Measurements from ENCODE around the gene TBX10.
"Not testable (repeated sequence)": the region's sequence is repeated elsewhere in the genome, so short reads cannot be mapped to it uniquely, and the experiment has no call there.

TBX10 gene

DNA sequence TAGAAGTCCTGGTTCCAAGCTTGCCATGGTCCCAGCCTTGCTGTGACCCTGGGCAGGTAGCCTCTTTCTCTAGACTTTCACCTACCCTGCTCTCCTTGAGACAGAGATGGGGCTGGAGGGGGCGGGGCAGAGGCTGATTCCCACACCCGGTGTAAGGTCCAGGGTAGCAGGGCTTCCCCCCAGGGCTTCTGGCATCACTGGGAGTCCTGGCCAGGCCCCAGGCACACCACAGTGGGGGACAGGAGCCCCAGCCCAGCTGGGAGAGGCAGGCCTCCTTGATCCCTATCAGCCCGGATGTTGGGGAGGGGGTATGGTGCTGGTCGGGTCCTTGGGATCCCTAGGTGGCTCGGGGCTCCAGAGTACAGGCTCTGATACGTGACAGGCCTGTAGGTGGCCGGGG is 8.2 kb downstream of the TBX10 start:
- no peak for DNase-seq (ENCODE audit: low read depth)

DNA sequence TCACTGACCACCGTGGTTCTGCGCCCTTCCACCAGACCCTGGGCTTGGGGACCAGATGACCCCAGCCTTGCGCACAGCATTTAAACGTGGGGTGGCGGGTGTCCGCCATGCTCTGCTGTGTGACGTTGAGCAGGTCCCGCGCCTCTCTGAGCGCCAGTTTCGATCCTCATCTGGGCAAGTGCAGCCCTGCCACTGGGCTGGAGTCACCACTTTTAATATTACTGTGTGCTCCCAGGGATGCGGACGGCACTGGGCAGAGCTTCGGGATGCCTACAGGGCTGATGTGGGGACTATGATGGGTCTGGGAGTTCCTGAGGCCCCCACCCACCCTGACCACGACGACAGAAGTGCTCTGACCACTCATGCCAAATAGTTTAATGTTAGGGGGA is 8.6 kb downstream of the TBX10 start:
- no peak for DNase-seq (ENCODE audit: low read depth)

DNA sequence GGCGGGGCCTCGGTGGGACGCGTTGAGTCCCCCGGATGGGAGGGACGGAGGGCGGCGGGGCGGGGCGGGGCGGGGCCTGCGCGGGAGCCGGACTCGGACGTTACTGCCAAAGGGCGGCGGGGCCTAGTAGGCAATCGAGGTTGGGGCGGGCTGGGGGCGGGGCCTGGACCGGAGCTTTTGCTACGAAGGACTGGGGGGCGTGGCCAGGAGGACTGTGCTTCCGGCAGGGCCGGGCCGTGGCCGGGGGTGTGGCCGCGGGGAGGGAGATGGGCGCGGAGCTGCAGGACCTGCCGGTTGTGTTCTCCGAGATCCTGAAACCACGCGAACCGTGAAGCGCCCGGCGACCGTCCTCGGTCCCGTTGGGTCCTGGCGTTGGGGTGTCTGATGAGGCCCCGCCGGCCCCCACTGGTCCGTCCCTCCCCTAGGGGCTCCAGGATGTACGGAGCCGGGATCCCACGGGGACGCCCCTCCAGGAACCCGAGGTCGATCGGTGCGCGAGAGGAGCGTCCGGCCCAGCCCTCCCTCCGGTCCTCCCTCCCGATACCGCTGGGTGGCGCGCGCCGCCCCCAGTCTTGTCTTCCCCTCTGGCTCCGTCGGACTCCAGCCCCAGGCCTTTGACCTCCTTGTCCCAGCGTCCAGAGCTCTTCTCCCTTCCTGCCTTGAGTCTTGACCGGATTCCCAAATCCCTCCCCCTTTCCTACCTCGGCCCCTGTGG is 9.2 kb downstream of the TBX10 start:
- DNase-seq (ENCODE audit: low read depth), result peak; percentile 93

DNA sequence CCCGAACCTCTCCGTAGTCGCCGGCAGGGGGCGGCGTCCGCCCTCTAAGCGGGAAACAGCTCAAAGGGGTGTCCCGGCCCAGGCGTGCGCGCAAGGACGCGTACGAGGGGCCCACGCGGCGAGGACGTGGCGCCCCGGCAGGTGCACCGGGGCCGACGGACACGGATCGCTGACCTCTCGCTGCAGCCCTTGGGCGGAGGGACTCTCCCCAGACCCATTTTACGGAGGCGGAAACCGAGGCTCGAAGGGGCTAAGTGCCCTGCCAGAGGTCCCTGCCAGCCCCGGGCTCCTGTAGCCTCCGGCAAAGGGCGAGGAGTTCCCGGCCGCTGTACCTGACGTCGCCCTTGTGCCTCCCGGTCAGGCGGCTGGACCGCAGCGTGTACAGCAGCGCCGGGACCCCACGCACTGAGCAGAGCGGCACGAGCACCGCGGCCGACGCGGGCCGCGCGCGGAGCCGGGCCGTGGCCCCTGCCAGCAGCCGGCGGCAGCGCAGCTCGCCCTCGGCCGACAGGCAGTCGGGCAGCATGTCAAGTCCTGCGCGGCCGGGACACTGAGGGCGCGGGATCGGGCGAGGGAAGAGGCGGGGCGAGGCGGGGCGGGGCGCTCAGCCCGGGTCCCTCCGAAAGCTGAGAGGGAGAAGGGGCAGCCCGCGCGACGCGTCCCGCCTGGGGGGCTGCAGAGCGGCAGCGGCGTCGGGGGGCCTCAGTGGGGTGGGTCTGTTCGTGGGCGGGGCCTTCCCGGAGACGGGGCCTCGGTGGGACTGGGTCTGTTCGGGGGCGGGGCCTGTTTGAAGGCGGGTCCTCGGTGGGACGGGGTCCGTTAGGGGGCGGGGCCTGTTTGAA is 10.0 kb downstream of the TBX10 start, which contains the start of gene NUDT8:
Gene NUDT8 (minus strand): TSS at position 552 of the 842 bp plus-strand sequence. CDS start 26 bp downstream, at position 526.
- peak; percentile 46 for DNase-seq (ENCODE audit: low read depth)

DNA sequence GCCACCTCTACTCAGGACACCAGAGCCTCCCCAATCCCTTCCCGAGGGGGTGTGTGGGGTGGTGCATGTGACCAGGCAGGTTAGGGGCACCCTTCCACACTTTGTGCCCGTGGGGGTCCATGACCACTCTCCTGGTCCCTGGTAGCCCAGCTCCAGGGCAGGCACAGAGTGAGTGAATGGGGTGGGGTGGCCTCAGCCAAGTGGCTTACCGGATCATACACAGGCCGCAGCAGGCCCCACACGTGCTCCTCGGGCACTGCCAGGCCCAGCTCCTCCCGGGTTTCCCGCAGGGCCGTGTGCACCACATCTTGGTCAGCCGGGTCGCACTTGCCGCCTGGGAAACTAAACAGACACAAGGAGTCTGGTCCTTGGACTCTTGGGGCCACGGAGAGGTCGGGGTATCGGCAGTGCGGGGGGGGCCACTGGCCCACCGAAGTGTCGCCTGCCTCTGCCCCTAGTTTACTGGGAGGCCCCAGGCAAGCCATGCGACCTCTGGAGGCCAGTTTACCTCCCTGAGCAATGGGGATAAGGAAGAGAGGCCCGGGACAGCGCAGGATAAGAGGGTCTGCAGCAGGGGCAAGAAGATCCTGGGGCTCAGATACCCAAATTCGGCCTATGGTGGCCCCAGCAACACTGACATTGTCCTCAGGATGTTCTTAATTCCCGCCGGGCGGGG is 10.7 kb downstream of the TBX10 start:
- no peak for DNase-seq (ENCODE audit: low read depth)

DNA sequence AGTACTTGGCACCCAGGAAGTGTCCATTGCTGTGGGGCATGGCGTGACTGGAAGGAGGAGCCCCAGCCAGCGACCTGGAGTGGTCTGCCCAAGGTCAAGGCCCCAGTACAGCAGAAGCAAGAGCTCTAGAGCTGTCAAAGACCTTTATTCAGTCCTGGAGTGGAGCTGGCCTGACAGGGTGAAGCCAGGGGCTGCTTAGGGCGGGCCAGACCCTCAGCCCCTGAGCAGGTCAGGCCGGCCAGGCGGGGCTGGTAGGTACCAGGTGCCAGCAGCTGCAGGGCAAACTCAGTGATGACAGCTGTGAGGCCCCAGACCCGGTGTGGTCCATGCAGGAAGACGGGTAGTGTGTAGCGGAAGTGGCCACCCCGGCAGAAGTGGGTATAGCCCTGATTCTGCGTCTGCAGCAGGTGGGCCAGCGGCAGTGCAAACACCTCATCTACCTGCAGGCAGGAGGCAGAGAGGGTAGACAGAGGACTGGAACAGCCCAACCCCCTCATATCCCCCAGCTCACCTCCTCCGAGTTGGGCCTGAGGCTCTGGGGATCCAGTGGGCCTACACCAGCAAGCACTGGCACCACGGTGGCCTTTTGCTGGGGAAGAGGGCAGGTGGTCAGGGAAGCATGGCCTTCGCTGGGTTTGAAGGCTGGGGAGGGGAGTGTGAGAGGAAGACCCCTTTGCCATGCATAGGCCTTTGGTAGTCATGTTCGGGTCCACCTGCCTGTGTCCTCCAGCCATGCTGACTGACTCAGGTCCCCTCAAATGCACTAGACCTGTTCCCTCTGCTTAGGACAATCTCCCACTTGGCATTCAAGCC is 11.5 kb downstream of the TBX10 start:
- no peak for DNase-seq (ENCODE audit: low read depth)

DNA sequence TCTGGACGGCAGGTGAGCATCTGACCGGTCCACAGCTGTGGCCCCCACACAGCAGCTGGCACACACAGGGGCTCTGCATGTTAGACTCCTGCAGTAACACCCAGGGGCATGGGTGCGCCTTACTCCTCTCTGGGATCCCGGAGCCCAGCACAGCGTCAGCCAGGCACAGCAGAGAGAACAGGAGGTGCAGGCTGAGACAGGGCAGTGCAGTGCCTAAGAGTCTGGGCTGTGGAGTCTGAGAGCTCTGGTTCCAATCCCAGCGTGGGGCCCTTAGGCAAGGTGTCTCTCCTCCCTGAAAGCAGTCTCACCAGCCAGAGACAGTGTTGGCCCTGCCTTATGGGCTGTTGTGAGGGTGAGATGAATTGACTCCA is 12.1 kb downstream of the TBX10 start:
- DNase-seq (ENCODE audit: low read depth), result no peak

DNA sequence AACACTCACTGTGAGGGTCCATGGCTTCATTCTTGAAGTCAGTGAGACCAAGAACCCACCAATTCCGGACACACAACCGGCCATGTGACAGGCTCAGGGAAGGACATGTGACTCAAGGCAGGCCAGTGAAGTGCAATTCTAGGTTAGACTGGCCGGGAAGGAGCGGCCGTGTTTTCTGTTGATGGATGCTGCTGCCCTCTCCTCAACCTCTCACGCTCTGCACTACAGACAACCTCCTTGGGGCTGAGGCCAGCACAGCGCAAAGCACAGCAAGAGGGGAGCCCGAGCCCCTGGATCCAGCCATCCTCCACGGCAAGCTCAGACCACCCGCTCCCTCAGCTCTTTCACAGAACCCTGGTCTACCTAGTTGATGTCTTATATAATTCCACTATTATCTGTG is 12.6 kb downstream of the TBX10 start:
- DNase-seq (ENCODE audit: low read depth), result no peak

DNA sequence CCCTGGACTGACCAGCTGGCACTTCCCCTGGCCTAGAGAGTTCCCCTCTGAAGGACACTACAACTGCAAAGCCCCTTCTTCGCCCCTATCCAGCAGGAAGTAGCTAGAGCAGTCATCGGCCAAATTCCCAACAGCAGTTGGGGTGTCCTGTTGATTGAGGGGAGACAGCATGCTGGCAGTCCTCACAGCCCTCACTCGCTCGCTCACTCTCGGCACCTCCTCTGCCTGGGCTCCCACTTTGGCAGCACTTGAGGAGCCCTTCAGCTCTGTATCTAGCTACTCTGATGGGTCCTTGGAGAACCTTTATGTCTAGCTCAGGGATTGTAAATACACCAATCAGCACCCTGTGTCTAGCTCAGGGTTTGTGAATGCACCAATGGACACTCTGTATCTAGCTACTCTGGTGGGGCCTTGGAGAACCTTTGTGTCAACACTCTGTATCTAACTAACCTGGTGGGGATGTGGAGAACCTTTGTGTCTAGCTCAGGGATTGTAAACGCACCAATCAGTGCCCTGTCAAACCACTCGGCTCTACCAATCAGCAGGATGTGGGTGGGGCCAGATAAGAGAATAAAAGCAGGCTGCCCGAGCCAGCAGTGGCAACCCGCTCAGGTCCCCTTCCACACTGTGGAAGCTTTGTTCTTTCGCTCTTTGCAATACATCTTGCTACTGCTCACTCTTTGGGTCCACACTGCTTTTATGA is 13.3 kb downstream of the TBX10 start:
- not testable (repeated sequence) for DNase-seq (ENCODE audit: low read depth)

DNA sequence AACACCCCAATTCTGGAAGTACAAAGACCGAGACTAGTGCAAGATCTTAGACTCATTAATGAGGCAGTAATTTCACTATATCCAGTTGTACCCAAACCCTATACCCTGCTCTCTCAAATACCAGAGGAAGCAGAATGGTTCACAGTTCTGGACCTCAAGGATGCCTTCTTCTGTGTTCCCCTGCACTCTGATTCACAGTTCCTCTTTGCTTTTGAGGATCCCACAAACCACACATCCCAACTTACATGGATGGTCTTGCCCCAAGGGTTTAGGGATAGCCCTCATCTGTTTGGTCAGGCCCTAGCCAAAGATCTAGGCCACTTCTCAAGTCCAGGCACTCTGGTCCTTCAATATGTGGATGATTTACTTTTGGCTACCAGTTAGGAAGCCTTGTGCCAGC is 15.8 kb downstream of the TBX10 start:
- not testable (repeated sequence) for DNase-seq (ENCODE audit: low read depth)

DNA sequence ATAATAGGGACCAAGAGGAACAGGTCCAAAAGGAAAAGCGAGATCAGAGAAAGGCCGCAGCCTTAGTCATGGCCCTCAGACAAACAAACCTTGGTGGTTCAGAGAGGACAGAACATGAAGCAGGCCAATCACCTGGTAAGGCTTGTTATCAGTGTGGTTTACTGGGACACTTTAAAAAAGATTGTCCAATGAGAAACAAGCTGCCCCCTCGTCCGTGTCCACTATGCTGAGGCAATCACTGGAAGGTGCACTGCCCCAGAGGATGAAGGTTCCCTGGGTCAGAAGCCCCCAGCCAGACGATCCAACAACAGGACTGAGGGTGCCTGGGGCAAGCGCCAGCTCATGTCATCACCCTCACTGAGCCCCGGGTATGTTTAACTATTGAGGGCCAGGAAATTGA is 16.7 kb downstream of the TBX10 start:
- not testable (repeated sequence) for DNase-seq (ENCODE audit: low read depth)

DNA sequence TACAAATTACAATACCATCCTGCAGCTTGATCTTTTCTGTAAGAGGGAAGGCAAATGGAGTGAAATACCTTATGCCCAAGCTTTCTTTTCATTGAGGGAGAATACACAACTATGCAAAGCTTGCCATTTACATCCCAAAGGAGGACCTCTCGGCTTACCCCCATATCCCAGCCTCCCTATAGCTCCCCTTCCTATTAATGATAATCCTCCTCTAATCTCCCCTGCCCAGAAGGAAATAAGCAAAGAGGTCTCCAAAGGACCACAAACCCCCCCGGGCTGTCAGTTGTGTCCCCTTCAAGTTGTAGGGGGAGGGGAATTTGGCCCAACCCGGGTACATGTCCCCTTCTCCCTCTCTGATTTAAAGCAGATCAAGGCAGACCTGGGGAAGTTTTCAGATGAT is 17.6 kb downstream of the TBX10 start:
- not testable (repeated sequence) for DNase-seq (ENCODE audit: low read depth)

DNA sequence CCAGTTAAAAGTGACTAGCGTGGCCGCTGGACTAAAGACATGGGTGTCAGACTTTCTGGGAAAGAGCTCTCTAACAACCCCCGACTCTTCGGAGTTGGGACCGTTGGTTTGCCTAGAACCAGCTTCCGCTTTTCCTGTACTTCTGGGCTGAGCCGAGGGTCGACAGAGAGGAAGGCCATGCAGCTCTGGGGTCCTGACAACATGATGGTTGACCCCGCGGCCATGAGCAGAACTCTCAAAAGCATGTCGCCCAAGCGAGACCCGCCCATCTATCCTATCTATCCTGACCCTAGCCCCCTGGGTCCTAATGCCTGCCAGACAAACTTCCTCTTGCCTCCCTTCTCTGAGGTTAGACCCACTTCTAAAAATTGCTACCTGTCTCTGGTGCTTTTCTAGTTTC is 18.9 kb downstream of the TBX10 start:
- not testable (repeated sequence) for DNase-seq (ENCODE audit: low read depth)

DNA sequence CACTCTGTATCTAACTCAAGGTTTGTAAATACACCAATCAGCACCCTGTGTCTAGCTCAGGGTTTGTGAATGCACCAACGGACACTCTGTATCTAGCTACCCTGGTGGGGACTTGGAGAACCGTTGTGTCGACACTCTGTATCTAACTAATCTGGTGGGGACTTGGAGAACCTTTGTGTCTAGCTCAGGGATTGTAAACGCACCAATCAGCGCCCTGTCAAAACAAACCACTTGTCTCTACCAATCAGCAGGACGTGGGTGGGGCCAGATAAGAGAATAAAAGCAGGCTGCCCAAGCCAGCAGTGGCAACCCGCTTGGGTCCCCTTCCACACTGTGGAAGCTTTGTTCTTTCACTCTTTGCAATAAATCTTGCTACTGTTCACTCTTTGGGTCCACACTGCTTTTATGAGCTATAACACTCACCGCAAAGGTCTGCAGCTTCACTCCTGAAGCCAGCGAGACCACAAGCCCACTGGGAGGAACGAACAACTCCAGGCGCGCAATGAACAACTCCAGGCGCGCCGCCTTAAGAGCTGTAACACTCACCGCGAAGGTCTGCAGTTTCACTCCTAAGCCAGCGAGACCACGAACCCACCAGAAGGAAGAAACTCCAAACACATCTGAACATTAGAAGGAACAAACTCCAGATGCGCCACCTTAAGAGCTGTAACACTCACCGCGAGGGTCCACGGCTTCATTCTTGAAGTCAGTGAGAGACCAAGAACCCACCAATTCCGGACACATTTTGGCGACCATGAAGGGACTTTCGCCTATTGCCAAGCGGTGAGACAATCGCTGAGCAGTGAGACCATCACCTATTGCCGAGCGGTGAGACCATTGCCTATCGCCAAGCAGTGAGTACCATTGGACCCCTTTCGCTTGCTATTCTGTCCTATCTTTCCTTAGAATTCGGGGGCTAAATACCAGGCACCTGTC is 19.6 kb downstream of the TBX10 start:
- DNase-seq (ENCODE audit: low read depth), result not testable (repeated sequence)

DNA sequence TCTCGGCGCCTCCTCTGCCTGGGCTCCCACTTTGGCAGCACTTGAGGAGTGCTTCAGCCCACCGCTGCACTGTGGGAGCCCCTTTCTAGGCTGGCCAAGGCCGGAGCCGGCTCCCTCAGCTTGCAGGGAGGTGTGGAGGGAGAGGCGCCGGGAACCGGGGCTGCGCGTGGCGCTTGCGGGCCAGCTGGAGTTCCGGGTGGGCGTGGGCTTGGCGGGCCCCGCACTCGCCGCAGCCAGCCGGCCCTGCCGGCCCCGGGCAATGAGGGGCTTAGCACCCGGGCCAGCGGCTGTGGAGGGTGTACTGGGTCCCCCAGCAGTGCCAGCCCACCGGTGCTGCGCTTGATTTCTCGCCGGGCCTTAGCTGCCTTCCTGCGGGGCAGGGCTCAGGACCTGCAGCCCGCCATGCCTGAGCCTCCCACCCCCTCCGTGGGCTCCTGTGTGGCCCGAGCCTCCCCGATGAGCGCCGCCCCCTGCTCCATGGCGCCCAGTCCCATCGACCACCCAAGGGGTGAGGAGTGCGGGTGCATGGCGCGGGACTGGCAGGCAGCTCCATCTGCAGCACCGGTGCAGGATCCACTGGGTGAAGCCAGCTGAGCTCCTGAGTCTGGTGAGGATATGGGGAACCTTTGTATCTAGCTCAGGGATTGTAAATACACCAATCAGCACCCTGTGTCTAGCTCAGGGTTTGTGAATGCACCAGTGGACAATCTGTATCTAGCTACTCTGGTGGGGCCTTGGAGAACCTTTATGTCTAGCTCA is 20.5 kb downstream of the TBX10 start:
- DNase-seq (ENCODE audit: low read depth), result not testable (repeated sequence)

DNA sequence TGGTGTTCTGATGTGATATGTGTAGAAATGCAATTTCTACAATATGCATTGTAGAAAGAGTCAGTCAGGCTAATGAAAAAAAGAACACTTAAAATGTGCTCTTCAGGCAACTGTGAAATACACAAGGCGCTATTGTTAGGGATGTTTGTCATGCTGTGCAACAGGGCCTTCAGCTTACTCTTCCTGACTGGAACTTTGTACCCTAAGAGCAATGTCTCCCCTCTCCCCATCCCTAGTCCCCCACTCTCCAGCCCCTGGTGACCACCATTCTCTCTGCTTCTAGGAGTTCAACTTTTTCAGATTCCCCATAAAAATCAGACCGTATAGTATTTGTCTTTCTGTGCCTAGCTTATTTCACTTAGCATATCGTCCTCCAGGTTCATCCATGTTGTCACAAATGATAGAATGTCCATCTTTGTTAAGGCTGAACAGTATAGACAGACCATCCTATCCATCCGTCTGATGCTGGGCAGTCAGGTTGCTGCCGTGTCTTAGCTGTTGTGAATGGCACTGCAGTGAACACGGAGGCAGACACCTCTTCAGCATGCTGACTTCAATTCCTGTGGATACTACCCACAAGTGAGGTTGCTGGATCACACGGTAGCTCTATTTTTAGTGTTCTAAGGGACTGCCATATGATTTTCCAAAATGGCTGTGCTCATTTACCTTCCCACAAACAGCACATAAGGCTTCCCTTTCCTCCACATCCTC is 22.2 kb downstream of the TBX10 start:
- DNase-seq (ENCODE audit: low read depth), result no peak

DNA sequence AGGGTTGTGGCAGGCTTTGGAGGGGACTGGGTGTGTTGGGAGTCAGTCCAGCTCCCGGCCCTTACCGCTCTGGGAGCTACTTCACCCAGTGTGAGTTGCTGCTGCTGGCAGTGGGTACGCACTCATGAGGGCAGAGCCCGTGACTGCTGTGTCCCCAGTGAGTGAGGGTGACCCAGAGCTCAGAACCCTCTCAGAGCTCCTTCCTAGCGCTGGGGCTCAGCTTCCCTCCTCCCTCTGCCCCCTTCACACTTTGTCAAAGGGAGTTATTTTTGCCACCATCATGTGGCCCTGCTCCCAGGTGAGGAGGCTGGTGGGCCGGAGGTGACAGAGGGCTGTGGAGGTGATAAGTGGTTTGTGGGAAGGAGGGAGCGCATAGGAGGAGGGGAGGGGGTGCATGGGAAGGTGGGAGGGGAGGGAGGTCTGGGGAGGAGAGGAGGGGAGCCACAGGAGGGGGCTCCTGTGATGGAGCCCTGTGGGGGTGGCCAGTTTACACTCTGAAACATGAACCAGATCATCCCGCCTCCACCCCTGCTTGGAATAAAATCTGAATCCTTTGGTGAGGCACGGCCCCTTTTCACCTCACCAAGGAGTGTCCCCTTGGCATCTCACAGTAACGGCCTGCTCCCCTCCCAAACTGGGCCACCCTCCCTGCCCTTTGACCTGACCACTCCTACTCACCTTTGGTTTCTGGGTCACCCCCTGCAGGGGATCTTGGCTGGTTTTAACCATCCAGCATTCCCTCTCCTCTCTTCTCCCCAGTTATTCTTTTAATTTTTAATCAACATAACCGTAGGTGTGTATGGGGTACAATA is 22.9 kb downstream of the TBX10 start:
- no peak for DNase-seq (ENCODE audit: low read depth)
